ENCODE measurements around the gene LSM3.
"Not testable (repeated sequence)": the region's sequence is repeated elsewhere in the genome, so short reads cannot be mapped to it uniquely, and the experiment has no call there.

The LSM3 gene

DNA sequence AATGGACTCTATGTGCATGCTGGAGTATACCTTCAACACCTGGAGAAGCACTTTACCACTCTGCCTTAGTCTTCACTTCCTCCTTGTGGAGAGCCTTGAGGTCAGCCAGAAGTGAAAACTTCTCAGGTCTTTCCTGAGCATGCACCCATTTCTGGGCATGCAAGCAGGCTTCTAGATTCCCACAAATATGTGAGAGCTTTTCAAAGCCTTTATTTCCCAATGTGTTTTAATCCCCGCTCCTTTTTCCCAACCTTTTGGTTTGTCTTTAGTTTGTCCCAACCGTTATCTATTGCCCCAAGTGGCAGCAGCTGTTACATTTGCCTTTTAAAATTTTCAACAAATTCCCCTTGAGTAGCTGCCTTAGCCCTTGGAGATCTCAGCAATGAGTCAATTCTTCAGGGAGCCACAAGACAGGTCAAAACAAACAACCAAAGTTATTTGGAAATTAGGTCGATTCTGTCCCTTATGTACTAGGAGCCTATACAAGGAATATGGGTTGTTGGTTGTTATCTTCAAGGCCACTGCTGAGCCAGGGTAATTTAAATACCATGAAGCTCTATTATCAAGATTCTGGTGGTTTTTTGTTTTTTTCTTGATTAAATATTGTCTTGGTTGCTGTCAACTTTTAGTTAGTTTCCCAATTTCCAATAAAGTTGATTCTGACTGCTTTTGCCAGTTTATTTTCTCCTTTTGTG is 44.4 kb downstream of the LSM3 start:
- no peaks in the 10 kb centered on the region for H3K4me1 ChIP-seq (ENCODE audit: control insufficient read depth, insufficient read depth, low read length)
- H3K27me3 ChIP-seq (ENCODE audit: control insufficient read depth in 1 of 2, insufficient read depth in 2 of 2, low read length in 2 of 2) = peaks cover 0 to 3% of the 10 kb centered on the region in 2 donors
- H3K4me3 ChIP-seq (ENCODE audit: low read length in 2 of 2) = no peak overlapping the region
- H3K9ac ChIP-seq (ENCODE audit: low read length in 2 of 2) = no peak overlapping the region
- H3K36me3 ChIP-seq (ENCODE audit: control insufficient read depth in 2 of 2, insufficient read depth in 2 of 2, low read length in 2 of 2) = no peaks in the 10 kb centered on the region
- no peak overlapping the region for H3K27ac ChIP-seq (ENCODE audit: low read length)
- peaks cover 0 to 2% of the 10 kb centered on the region in 2 donors for H3K9me3 ChIP-seq (ENCODE audit: control insufficient read depth in 2 of 2, low read length in 2 of 2)

DNA sequence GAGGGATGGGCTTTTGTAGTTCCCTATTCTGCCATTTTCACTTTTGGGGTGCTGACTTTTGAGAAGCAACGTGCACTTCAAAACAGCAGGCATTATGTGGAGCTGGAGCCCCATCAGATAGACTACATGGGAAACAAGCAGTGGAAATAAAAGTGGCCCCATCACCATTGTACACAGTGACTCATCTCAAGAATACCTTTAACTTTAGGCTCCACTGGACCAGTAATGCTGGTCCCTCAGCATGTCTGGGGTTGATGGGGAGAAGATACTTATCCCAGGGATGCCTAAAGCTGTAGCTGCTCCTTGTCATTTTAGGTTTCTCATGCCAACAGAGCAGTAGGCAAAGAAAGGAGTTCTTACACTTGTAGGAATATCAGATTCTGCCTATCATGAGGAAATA is 45.0 kb downstream of the LSM3 start:
- Histone ChIP-seq H3K27ac (ENCODE audit: low read length) (no peak overlapping the region), H3K4me3 (ENCODE audit: low read length in 2 of 2) (no peak overlapping the region), H3K27me3 (ENCODE audit: control insufficient read depth in 1 of 2, insufficient read depth in 2 of 2, low read length in 2 of 2) (peaks cover 0 to 3% of the 10 kb centered on the region in 2 donors), H3K4me1 (ENCODE audit: control insufficient read depth, insufficient read depth, low read length) (no peaks in the 10 kb centered on the region), H3K9ac (ENCODE audit: low read length in 2 of 2) (no peak overlapping the region), H3K36me3 (ENCODE audit: control insufficient read depth in 2 of 2, insufficient read depth in 2 of 2, low read length in 2 of 2) (no peaks in the 10 kb centered on the region), H3K9me3 (ENCODE audit: control insufficient read depth in 2 of 2, low read length in 2 of 2) (peaks cover 0 to 2% of the 10 kb centered on the region in 2 donors)

DNA sequence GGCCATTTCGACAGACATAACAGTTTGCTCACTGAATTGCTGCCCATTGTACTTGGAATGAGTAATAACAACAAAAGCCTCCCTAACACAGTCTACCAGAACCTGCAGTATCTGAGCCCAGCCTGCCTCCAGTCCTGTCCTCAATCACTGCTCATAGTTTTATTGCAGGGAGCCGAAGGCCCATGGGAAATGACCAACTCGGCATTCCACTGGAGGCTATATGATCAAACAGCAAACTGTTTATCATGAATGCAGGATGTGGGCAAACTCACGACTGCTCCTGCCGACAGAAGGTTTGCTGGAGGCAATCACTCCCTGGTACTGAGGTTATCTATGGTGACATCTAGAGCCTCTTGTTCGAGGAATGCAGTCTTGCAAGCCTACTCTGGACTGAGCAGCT is 46.3 kb downstream of the LSM3 start:
- Histone ChIP-seq H3K36me3 (ENCODE audit: control insufficient read depth in 2 of 2, insufficient read depth in 2 of 2, low read length in 2 of 2) (no peaks in the 10 kb centered on the region), H3K27me3 (ENCODE audit: control insufficient read depth in 1 of 2, insufficient read depth in 2 of 2, low read length in 2 of 2) (peaks cover 0 to 3% of the 10 kb centered on the region in 2 donors), H3K4me3 (ENCODE audit: low read length in 2 of 2) (no peak overlapping the region), H3K9me3 (ENCODE audit: control insufficient read depth in 2 of 2, low read length in 2 of 2) (peaks cover 0 to 2% of the 10 kb centered on the region in 2 donors), H3K9ac (ENCODE audit: low read length in 2 of 2) (no peak overlapping the region), H3K27ac (ENCODE audit: low read length) (no peak overlapping the region), H3K4me1 (ENCODE audit: control insufficient read depth, insufficient read depth, low read length) (no peaks in the 10 kb centered on the region)

DNA sequence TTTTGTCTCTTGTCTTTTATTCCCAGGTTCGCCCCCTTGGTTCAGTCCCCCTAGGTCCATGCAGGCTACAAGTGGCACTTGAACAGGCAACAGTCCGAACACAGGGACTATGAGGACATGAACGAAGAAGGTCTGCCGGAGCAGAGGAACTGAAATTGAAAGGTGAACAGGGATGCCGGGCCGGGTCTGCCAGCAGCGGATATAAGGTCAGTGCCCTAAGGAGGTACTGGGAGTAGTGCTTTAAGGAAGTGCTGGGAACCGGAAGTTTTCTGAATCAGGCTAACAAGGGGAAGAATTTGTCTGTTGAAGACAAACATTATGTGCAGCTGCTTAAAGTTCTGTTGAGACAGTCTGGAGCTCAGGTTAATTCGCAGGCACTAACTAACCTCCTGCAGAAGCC is 46.8 kb downstream of the LSM3 start:
- no peaks in the 10 kb centered on the region for H3K4me1 ChIP-seq (ENCODE audit: control insufficient read depth, insufficient read depth, low read length)
- no peak overlapping the region for H3K4me3 ChIP-seq (ENCODE audit: low read length in 2 of 2)
- H3K9ac ChIP-seq (ENCODE audit: low read length in 2 of 2) = no peak overlapping the region
- H3K36me3 ChIP-seq (ENCODE audit: control insufficient read depth in 2 of 2, insufficient read depth in 2 of 2, low read length in 2 of 2) = no peaks in the 10 kb centered on the region
- H3K27ac ChIP-seq (ENCODE audit: low read length) = no peak overlapping the region
- H3K9me3 ChIP-seq (ENCODE audit: control insufficient read depth in 2 of 2, low read length in 2 of 2) = peaks cover 0 to 2% of the 10 kb centered on the region in 2 donors
- H3K27me3 ChIP-seq (ENCODE audit: control insufficient read depth in 1 of 2, insufficient read depth in 2 of 2, low read length in 2 of 2) = peaks cover 0 to 3% of the 10 kb centered on the region in 2 donors

DNA sequence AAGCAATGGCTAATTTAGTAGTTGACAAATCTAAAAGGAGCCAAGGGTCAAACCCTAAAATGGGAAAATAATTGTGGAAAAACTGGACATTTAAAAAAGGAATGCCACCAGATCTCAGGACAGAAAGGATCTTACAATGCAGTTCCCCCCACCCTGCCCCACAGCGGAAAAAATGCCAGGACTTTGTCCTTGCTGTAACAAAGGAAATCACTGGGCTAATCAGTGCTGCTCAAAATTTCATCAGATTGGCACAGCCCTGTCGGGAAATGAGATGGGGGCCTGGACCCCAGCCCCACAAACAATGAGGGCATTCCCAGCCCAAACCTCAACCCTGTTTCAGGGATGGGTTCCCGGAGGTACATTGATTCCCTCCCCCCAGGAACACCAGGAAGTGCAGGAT is 47.7 kb downstream of the LSM3 start:
- not testable (repeated sequence) for H3K4me3 ChIP-seq (ENCODE audit: low read length in 2 of 2); H3K9ac ChIP-seq (ENCODE audit: low read length in 2 of 2); H3K36me3 ChIP-seq (ENCODE audit: control insufficient read depth in 2 of 2, insufficient read depth in 2 of 2, low read length in 2 of 2); H3K9me3 ChIP-seq (ENCODE audit: control insufficient read depth in 2 of 2, low read length in 2 of 2); H3K4me1 ChIP-seq (ENCODE audit: control insufficient read depth, insufficient read depth, low read length); H3K27ac ChIP-seq (ENCODE audit: low read length); H3K27me3 ChIP-seq (ENCODE audit: control insufficient read depth in 1 of 2, insufficient read depth in 2 of 2, low read length in 2 of 2)

DNA sequence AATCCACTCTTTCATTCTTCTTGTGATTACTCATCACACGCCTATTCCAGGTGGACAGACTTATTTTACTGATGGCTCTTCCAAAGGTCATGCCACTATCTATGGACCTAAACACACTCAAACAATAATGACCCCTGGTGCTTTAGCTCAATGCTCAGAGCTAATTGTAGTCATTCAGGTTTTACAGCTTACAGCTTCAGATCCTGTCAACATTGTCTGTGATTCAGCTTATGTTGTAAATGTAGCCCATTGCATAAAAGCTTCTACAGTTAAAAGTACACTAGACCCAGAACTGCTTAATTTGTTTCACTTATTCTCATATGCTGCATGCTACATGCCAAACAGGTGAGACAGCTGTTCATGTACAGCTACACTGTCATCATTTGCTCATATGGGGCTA is 49.2 kb downstream of the LSM3 start:
- Histone ChIP-seq H3K27me3 (ENCODE audit: control insufficient read depth in 1 of 2, insufficient read depth in 2 of 2, low read length in 2 of 2) (peaks cover 2 to 3% of the 10 kb centered on the region in 2 donors), H3K4me1 (ENCODE audit: control insufficient read depth, insufficient read depth, low read length) (no peaks in the 10 kb centered on the region), H3K27ac (ENCODE audit: low read length) (no peak overlapping the region), H3K36me3 (ENCODE audit: control insufficient read depth in 2 of 2, insufficient read depth in 2 of 2, low read length in 2 of 2) (no peaks in the 10 kb centered on the region), H3K4me3 (ENCODE audit: low read length in 2 of 2) (no peak overlapping the region), H3K9ac (ENCODE audit: low read length in 2 of 2) (no peak overlapping the region), H3K9me3 (ENCODE audit: control insufficient read depth in 2 of 2, low read length in 2 of 2) (peaks cover 0 to 2% of the 10 kb centered on the region in 2 donors)

DNA sequence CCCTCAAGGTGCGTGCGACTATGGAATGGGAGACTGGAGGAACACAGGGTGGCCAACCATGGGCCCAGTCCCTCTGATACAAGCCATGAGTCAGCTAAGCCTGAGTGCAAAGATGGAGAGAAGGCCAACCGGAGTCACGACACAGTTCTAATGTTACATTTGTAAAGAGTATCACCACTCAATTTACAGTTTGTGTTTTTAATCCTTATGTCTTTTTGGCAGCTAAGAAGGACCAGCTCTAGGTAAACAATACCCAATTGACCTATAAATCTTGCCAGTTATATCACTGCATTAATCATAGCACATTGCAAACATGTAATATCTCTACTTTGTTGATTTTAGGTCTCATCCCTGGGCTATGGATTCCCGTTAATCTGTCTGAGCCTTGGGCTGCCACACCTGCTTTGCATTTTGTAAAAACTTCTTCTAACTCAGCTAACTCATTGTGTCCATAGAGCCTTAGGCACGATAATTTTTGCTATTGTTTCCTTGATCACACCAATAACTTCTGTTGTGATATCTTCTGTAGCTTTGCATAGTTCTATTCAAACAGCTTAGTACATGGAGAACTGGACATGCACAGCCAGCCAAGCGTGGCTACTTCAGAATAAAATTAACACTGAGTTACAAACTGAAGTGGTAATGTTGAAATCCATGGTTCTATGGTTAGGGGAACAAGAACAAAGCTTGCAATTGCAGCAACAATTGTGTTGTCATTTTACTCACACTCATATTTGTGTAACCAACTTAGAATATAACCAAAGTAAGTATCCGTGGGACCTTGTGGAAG is 50.3 kb downstream of the LSM3 start:
- Histone ChIP-seq H3K27me3 (ENCODE audit: control insufficient read depth in 1 of 2, insufficient read depth in 2 of 2, low read length in 2 of 2) (peaks cover 2 to 3% of the 10 kb centered on the region in 2 donors), H3K27ac (ENCODE audit: low read length) (no peak overlapping the region), H3K9me3 (ENCODE audit: control insufficient read depth in 2 of 2, low read length in 2 of 2) (peaks cover 0 to 4% of the 10 kb centered on the region in 2 donors), H3K36me3 (ENCODE audit: control insufficient read depth in 2 of 2, insufficient read depth in 2 of 2, low read length in 2 of 2) (no peaks in the 10 kb centered on the region), H3K4me3 (ENCODE audit: low read length in 2 of 2) (no peak overlapping the region), H3K9ac (ENCODE audit: low read length in 2 of 2) (no peak overlapping the region), H3K4me1 (ENCODE audit: control insufficient read depth, insufficient read depth, low read length) (no peaks in the 10 kb centered on the region)

DNA sequence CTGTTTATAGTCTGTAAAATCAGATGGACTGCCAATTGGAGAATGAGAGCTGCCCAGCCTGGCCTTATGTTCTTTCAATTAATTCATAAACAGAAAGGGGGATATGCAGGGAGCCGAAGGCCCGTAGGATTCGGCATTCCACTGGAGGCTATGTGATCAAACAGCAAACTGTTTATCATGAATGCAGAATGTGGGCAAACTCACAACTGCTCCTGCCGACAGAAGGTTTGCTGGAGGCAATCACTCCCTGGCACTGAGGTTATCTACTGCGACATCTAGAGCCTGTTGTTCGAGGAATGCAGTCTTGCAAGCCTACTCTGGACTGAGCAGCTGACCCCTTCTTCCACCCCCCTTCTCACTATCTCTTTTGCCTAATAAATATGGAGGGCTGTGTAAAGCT is 51.1 kb downstream of the LSM3 start:
- not testable (repeated sequence) for H3K4me3 ChIP-seq (ENCODE audit: low read length in 2 of 2); H3K36me3 ChIP-seq (ENCODE audit: control insufficient read depth in 2 of 2, insufficient read depth in 2 of 2, low read length in 2 of 2); H3K4me1 ChIP-seq (ENCODE audit: control insufficient read depth, insufficient read depth, low read length); H3K9me3 ChIP-seq (ENCODE audit: control insufficient read depth in 2 of 2, low read length in 2 of 2); H3K27ac ChIP-seq (ENCODE audit: low read length); H3K9ac ChIP-seq (ENCODE audit: low read length in 2 of 2); H3K27me3 ChIP-seq (ENCODE audit: control insufficient read depth in 1 of 2, insufficient read depth in 2 of 2, low read length in 2 of 2)

DNA sequence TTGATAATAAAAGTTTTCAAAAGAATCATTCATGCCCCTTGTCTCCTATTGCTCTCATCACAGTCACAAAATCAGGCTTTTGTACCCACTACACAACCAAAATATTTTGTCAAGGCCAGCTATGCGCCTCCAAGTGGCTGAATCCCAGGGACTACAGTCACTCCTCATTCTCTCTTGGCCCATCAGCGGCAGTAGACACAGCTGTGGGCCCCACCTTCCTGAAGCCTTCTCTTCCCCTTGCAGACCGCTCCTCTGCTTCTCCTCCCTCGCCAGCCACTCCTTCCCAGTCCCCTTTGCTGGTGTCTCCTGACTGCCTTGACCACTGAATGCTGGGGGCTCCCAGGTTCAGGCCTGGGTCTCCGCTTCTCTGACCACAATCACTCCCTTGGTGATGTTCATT is 52.1 kb downstream of the LSM3 start:
- H3K27ac ChIP-seq (ENCODE audit: low read length) = no peak overlapping the region
- no peak overlapping the region for H3K9ac ChIP-seq (ENCODE audit: low read length in 2 of 2)
- peaks cover 0 to 4% of the 10 kb centered on the region in 2 donors for H3K9me3 ChIP-seq (ENCODE audit: control insufficient read depth in 2 of 2, low read length in 2 of 2)
- H3K4me3 ChIP-seq (ENCODE audit: low read length in 2 of 2) = no peak overlapping the region
- H3K4me1 ChIP-seq (ENCODE audit: control insufficient read depth, insufficient read depth, low read length) = no peaks in the 10 kb centered on the region
- H3K27me3 ChIP-seq (ENCODE audit: control insufficient read depth in 1 of 2, insufficient read depth in 2 of 2, low read length in 2 of 2) = peaks cover 0 to 2% of the 10 kb centered on the region in 2 donors
- H3K36me3 ChIP-seq (ENCODE audit: control insufficient read depth in 2 of 2, insufficient read depth in 2 of 2, low read length in 2 of 2) = no peaks in the 10 kb centered on the region

DNA sequence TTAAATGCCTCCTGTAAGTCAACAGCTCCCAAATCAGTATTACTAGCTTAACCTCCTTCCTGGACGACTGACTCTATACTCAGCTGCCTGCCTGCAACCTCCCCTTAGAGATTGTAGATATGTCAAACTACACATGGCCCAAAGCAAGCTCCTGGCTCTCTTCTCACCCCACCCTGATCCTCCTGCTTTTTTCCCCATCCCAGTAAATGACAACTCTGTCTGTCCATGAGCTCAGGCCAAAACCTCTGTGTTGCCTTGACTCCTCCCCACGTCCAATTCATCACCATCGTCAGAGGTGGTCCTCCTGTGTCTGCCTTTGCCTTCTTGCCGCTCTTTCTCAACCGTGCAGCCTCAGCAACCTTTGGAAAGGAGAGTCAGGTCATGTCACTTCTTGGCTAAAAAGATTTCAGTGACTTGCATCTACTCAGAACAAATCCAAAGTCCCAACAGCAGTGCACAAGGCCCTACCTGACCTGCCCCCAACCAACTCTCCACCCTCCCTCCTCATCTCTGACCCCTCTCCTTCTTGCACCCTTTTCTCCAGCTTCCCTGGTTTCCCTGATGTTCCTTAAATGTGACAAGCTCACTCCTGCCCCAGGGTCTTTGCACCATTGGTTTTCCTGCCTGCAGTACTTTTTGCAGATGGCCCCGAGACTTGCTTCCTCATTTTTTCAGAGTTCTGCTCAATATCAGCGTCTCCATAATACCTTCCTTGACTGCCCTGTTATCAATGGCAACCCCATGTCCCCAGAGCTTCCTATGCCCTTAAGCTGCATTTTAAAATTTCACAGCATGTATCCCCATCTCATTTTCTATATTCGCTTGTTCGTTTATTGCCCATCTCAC is 52.8 kb downstream of the LSM3 start:
- peaks cover 0 to 4% of the 10 kb centered on the region in 2 donors for H3K9me3 ChIP-seq (ENCODE audit: control insufficient read depth in 2 of 2, low read length in 2 of 2)
- H3K4me3 ChIP-seq (ENCODE audit: low read length in 2 of 2) = no peak overlapping the region

More for the DNA sequence above, 52.8 kb downstream of the LSM3 start:
- Histone ChIP-seq H3K4me1 (ENCODE audit: control insufficient read depth, insufficient read depth, low read length) (peaks cover 5% of the 10 kb centered on the region), H3K27ac (ENCODE audit: low read length) (no peak overlapping the region), H3K9ac (ENCODE audit: low read length in 2 of 2) (no peak overlapping the region), H3K27me3 (ENCODE audit: control insufficient read depth in 1 of 2, insufficient read depth in 2 of 2, low read length in 2 of 2) (peaks cover 0 to 2% of the 10 kb centered on the region in 2 donors), H3K36me3 (ENCODE audit: control insufficient read depth in 2 of 2, insufficient read depth in 2 of 2, low read length in 2 of 2) (no peaks in the 10 kb centered on the region)
